ENCODE results near the gene CDH4. TPM values are rescaled to one million over a fixed set of nuclear protein-coding genes. Genes with fewer than 3 reads are reported as not detected.

CDH4 gene
- total and polyA plus RNA-seq, 2 of the 4 experiments (the other 2 are of a cell fraction) = 1.6 to 3.5 TPM

- in situ Hi-C loops (cut with MboI; ENCODE audit: low sequenced_read_pairs) = loop anchor here (25.0 kb wide), 2 partner anchors 626 to 1826 kb away; partner anchors contain the start of gene CDH4
- Histone ChIP-seq H3K9me3 (ENCODE audit: control insufficient read depth, insufficient read depth, low read length) (peaks cover 2% of the 10 kb centered on the region), H4K5ac (ENCODE audit: low read depth, low read length) (no peak overlapping the region), H4K20me1 (ENCODE audit: insufficient read depth, low read length) (no peaks in the 10 kb centered on the region), H3K23ac (ENCODE audit: low read depth, low read length) (no peak overlapping the region), H3K4me3 (ENCODE audit: insufficient read depth, low read depth, low read length) (no peak overlapping the region), H3K4ac (ENCODE audit: low read depth, low read length) (no peak overlapping the region), H3K4me1 (ENCODE audit: control insufficient read depth, insufficient read depth, low read length) (no peaks in the 10 kb centered on the region), H3K56ac (ENCODE audit: extremely low read depth, insufficient read depth, low read length) (no peak overlapping the region), H3K36me3 (ENCODE audit: control insufficient read depth, insufficient read depth, low read length) (no peaks in the 10 kb centered on the region), H2BK20ac (ENCODE audit: low read depth, low read length) (no peak overlapping the region), H2BK5ac (ENCODE audit: low read depth, low read length, poor library complexity, severe bottlenecking) (no peak overlapping the region), H2AFZ (replicated peaks; ENCODE audit: low read length, poor library complexity) (no peak overlapping the region), H2AK9ac (replicated peaks; ENCODE audit: low read depth, low read length, poor library complexity) (no peak overlapping the region), H3K14ac (replicated peaks; ENCODE audit: low read depth, low read length) (no peak overlapping the region), H2BK15ac (ENCODE audit: low read depth, low read length) (no peak overlapping the region), H3K27ac (ENCODE audit: insufficient read depth, low read length) (no peak overlapping the region), H3K4me2 (ENCODE audit: low read depth, low read length) (no peak overlapping the region), H2AK5ac (ENCODE audit: low read depth, low read length) (no peak overlapping the region), H3K79me1 (ENCODE audit: low read depth in 1 of 2, low read length in 2 of 2) (no peaks in the 10 kb centered on the region), H4K91ac (ENCODE audit: insufficient read depth, low read depth, low read length) (no peak overlapping the region), H3K9me1 (ENCODE audit: insufficient read depth, low read length) (no peaks in the 10 kb centered on the region), H3K18ac (ENCODE audit: low read depth, low read length) (no peak overlapping the region), H3K27me3 (ENCODE audit: control insufficient read depth, insufficient read depth, low read length) (0 out of 2 replicates have a peak, but pooled peaks cover 2% of the 10 kb centered on the region), H4K8ac (ENCODE audit: low read depth in 2 of 2, low read length in 2 of 2) (no peak overlapping the region), H3K9ac (ENCODE audit: low read depth, low read length) (no peak overlapping the region), H2BK120ac (ENCODE audit: low read depth, low read length) (no peak overlapping the region)
- WGBS, 2 experiments (ENCODE audit: extremely low coverage in 2 of 2, insufficient read length in 1 of 2) = 83% methylated on average over 9 of the region's 19 CpGs; no CpG with 5 or more reads in 1 of the 2 experiments
- DNase-seq = no peak
- no TSS peak for BruUV-seq (replicated peaks)
- POLR2A ChIA-PET (ENCODE audit: unreplicated experiment) = no interaction called here
- CTCF ChIA-PET = no interaction called here
- intact Hi-C loops (cut with micrococcal nuclease) = loop anchor here (5.0 kb wide), 1 partner anchor 146 kb away; no protein-coding TSS in a partner anchor
- dilution Hi-C loops (cut with HindIII; ENCODE audit: low sequenced_read_pairs, unreplicated experiment) = no loop called here
- ATAC-seq (ENCODE audit: low read depth) = no peak
- TF ChIP-seq CEBPB (IDR thresholded peaks at IDR 0.05; ENCODE audit: low read depth, low read length) (no peak), CTCF (conservative IDR thresholded peaks at IDR 0.05; ENCODE audit: low read depth, low read length) (no peak), POLR2A (IDR thresholded peaks at IDR 0.05; ENCODE audit: low read depth, low read length) (no peak), CHD1 (IDR thresholded peaks at IDR 0.05; ENCODE audit: low read depth, low read length) (no peak), SMC3 (IDR thresholded peaks at IDR 0.05; ENCODE audit: low read depth, low read length) (no peak), BHLHE40 (IDR thresholded peaks at IDR 0.05; ENCODE audit: low read depth, low read length) (no peak), NFE2L2 (IDR thresholded peaks at IDR 0.05; ENCODE audit: low read depth, low read length) (no peak), MAZ (IDR thresholded peaks at IDR 0.05; ENCODE audit: borderline replicate concordance, low read depth, low read length) (no peak), USF2 (IDR thresholded peaks at IDR 0.05; ENCODE audit: low read depth, low read length) (no peak), RCOR1 (IDR thresholded peaks at IDR 0.05; ENCODE audit: insufficient replicate concordance, low read length) (no peak), FOS (IDR thresholded peaks at IDR 0.05; ENCODE audit: low read depth, low read length) (no peak), RAD21 (IDR thresholded peaks at IDR 0.05; ENCODE audit: low read length) (no peak), ELK1 (IDR thresholded peaks at IDR 0.05; ENCODE audit: borderline replicate concordance, low read depth, low read length) (no peak), MAFK (IDR thresholded peaks at IDR 0.05; ENCODE audit: low read depth, low read length) (no peak), RFX5 (IDR thresholded peaks at IDR 0.05; ENCODE audit: low read depth, low read length) (no peak)
Measured at GRCh38 chr20:61888101-61888865, 636.2 kb downstream of the CDH4 start.

Measured in IMR-90 (cell line).